Mammary epithelial cell (primary cell): ENCODE data around the gene PRDM5.

Experiments used
- CTCF ChIP-seq, 2 donors: IDR thresholded peaks in 1 of 2; conservative IDR thresholded peaks in 1 of 2; 2 replicates each; pipeline ENCODE4 v1.5.1; 2011 to 2012; ENCODE audit warnings: inconsistent platforms in 2 of 2, low read length in 2 of 2, mild to moderate bottlenecking in 2 of 2, control low read depth in 1 of 2, low read depth in 1 of 2; ENCODE audit not compliant: insufficient read depth in 1 of 2; ENCODE audit errors: extremely low read depth in 1 of 2
- EZH2 ChIP-seq: IDR thresholded peaks from 2 replicates; pipeline ENCODE4 v1.6.1; 2012; ENCODE audit warnings: low read length, inconsistent platforms, borderline replicate concordance

- TF ChIP-seq CTCF (conservative IDR thresholded peaks at IDR 0.05 in 1 of 2, IDR thresholded peaks at IDR 0.05 in 1 of 2; ENCODE audit: extremely low read depth in 1 of 2, insufficient read depth in 1 of 2, low read depth in 1 of 2, low read length in 2 of 2) = no peak
- no peak for TF ChIP-seq EZH2
Measured at GRCh38 chr4:120920666-120921065, 1.9 kb downstream of the PRDM5 start.
